Measurements from ENCODE around the gene F2.

DNA sequence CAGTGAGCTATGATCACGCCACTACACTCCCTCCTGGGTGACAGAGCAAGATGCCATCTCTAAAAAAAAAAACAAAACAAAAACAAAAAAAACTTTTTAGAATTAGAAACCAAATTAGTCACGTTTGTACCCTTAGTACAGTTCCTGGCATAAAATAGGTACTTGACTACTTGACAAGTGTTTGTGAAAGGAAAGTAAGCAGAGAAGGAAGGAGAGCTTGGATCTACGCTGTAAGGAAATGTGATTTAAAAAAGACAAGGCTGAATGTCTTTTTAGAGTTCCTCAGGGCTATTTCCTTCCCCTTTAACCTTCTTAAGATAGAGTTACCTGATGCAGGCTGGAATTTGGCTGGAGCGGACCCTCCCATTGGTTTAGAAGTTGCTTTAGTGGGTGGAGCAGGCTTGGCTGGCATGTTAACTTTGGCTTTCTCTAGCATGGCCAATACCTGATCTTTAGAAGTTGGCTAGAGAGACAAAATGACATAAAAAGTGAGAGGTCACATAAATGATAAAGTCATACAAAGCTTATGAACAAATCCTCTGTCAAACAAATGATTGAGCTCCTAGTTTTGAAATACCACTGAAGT is 50.7 kb downstream of the F2 start:
- TF ChIP-seq EZH2 (IDR thresholded peaks at IDR 0.05) (no peak), EZH2phosphoT487 (IDR thresholded peaks at IDR 0.05) (no peak)
- TF ChIP-seq, protein P1, sequence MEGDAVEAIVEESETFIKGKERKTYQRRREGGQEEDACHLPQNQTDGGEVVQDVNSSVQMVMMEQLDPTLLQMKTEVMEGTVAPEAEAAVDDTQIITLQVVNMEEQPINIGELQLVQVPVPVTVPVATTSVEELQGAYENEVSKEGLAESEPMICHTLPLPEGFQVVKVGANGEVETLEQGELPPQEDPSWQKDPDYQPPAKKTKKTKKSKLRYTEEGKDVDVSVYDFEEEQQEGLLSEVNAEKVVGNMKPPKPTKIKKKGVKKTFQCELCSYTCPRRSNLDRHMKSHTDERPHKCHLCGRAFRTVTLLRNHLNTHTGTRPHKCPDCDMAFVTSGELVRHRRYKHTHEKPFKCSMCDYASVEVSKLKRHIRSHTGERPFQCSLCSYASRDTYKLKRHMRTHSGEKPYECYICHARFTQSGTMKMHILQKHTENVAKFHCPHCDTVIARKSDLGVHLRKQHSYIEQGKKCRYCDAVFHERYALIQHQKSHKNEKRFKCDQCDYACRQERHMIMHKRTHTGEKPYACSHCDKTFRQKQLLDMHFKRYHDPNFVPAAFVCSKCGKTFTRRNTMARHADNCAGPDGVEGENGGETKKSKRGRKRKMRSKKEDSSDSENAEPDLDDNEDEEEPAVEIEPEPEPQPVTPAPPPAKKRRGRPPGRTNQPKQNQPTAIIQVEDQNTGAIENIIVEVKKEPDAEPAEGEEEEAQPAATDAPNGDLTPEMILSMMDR (IDR thresholded peaks at IDR 0.05): no peak

All from neural progenitor cell (in vitro differentiated cells).